Measurements from ENCODE around the gene G6PC2.

- TF ChIP-seq, protein P1, sequence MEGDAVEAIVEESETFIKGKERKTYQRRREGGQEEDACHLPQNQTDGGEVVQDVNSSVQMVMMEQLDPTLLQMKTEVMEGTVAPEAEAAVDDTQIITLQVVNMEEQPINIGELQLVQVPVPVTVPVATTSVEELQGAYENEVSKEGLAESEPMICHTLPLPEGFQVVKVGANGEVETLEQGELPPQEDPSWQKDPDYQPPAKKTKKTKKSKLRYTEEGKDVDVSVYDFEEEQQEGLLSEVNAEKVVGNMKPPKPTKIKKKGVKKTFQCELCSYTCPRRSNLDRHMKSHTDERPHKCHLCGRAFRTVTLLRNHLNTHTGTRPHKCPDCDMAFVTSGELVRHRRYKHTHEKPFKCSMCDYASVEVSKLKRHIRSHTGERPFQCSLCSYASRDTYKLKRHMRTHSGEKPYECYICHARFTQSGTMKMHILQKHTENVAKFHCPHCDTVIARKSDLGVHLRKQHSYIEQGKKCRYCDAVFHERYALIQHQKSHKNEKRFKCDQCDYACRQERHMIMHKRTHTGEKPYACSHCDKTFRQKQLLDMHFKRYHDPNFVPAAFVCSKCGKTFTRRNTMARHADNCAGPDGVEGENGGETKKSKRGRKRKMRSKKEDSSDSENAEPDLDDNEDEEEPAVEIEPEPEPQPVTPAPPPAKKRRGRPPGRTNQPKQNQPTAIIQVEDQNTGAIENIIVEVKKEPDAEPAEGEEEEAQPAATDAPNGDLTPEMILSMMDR (IDR thresholded peaks at IDR 0.05; ENCODE audit: low read depth, low read length, missing input control) = no peak
- TF ChIP-seq RAD21 (IDR thresholded peaks at IDR 0.05) = no peak
- no peak for TF ChIP-seq JUND (IDR thresholded peaks at IDR 0.05)
- TF ChIP-seq MAX (IDR thresholded peaks at IDR 0.05) = no peak
- TF ChIP-seq ATF3 (IDR thresholded peaks at IDR 0.05) = no peak
- no peak for TF ChIP-seq YY1 (IDR thresholded peaks at IDR 0.05)
- no peak for TF ChIP-seq HNF4G (IDR thresholded peaks at IDR 0.05)
Observed at GRCh38 chr2:168854651-168855050, 46.4 kb upstream of the G6PC2 start.

All from liver (tissue), 3 donors.